ENCODE data around the gene STAU1.
"Not testable (repeated sequence)": the region's sequence is repeated elsewhere in the genome, so short reads cannot be mapped to it uniquely, and the experiment has no call there.

Gene STAU1

GRCh38 chr20:49187851-49188641 lies at the start of gene STAU1:
Gene STAU1, minus strand, starts transcription at chr20:49188334. Its CDS starts 22,133 bp downstream, at chr20:49166201.
- in situ Hi-C loops (cut with MboI; ENCODE audit: low sequenced_read_pairs) = no loop called here

- in situ Hi-C loops (cut with MboI; ENCODE audit: low sequenced_read_pairs) = no loop called here
Measured at GRCh38 chr20:49237531-49237930, 49.4 kb upstream of the STAU1 start.

- in situ Hi-C loops (cut with MboI; ENCODE audit: low sequenced_read_pairs) = no loop called here
Measured at GRCh38 chr20:49236301-49236700, 48.2 kb upstream of the STAU1 start.

- in situ Hi-C loops (cut with MboI; ENCODE audit: low sequenced_read_pairs) = no loop called here
Measured at GRCh38 chr20:49234831-49235230, 46.7 kb upstream of the STAU1 start.

- in situ Hi-C loops (cut with MboI; ENCODE audit: low sequenced_read_pairs) = no loop called here
Measured at GRCh38 chr20:49233226-49233625, 45.1 kb upstream of the STAU1 start.

GRCh38 chr20:49231471-49231870 lies 43.3 kb upstream of the STAU1 start:
- in situ Hi-C loops (cut with MboI; ENCODE audit: low sequenced_read_pairs) = no loop called here

GRCh38 chr20:49230561-49231133 lies 42.5 kb upstream of the STAU1 start:
- in situ Hi-C loops (cut with MboI; ENCODE audit: low sequenced_read_pairs) = no loop called here

- in situ Hi-C loops (cut with MboI; ENCODE audit: low sequenced_read_pairs) = no loop called here
Measured at GRCh38 chr20:49230021-49230420, 41.9 kb upstream of the STAU1 start.

- in situ Hi-C loops (cut with MboI; ENCODE audit: low sequenced_read_pairs) = no loop called here
Measured at GRCh38 chr20:49229381-49229780, 41.2 kb upstream of the STAU1 start.

GRCh38 chr20:49228676-49229075 lies 40.5 kb upstream of the STAU1 start:
- in situ Hi-C loops (cut with MboI; ENCODE audit: low sequenced_read_pairs) = no loop called here

- in situ Hi-C loops (cut with MboI; ENCODE audit: low sequenced_read_pairs) = no loop called here
Measured at GRCh38 chr20:49225896-49226295, 37.8 kb upstream of the STAU1 start.

- in situ Hi-C loops (cut with MboI; ENCODE audit: low sequenced_read_pairs) = no loop called here
Measured at GRCh38 chr20:49219924-49220831, 32.0 kb upstream of the STAU1 start.

GRCh38 chr20:49219091-49219923 lies 31.2 kb upstream of the STAU1 start, which contains the start of gene DDX27:
Gene DDX27, plus strand, starts transcription at chr20:49219416. Its CDS starts 33 bp downstream, at chr20:49219449.
- in situ Hi-C loops (cut with MboI; ENCODE audit: low sequenced_read_pairs) = no loop called here

- in situ Hi-C loops (cut with MboI; ENCODE audit: low sequenced_read_pairs) = not testable (repeated sequence)
Measured at GRCh38 chr20:49218739-49219090, 30.6 kb upstream of the STAU1 start.

GRCh38 chr20:49216991-49217578 lies 29.0 kb upstream of the STAU1 start:
- in situ Hi-C loops (cut with MboI; ENCODE audit: low sequenced_read_pairs) = no loop called here

- in situ Hi-C loops (cut with MboI; ENCODE audit: low sequenced_read_pairs) = no loop called here
Measured at GRCh38 chr20:49215232-49215631, 27.1 kb upstream of the STAU1 start.

- in situ Hi-C loops (cut with MboI; ENCODE audit: low sequenced_read_pairs) = no loop called here
Measured at GRCh38 chr20:49214571-49214970, 26.4 kb upstream of the STAU1 start.

GRCh38 chr20:49210757-49211110 lies 22.6 kb upstream of the STAU1 start:
- in situ Hi-C loops (cut with MboI; ENCODE audit: low sequenced_read_pairs) = no loop called here

GRCh38 chr20:49210101-49210756 lies 22.1 kb upstream of the STAU1 start:
- in situ Hi-C loops (cut with MboI; ENCODE audit: low sequenced_read_pairs) = no loop called here

GRCh38 chr20:49207076-49207475 lies 18.9 kb upstream of the STAU1 start:
- in situ Hi-C loops (cut with MboI; ENCODE audit: low sequenced_read_pairs) = no loop called here

All from hTERT RPE-1 (cell line).